ENCODE measurements around the gene TBL1X.

TBL1X gene

GRCh38 chrX:9612146-9612505 lies 147.3 kb downstream of the TBL1X start:
- Histone ChIP-seq H3K4me1 (ENCODE audit: control insufficient read depth, insufficient read depth, low read length) (peaks cover 15% of the 10 kb centered on the region), H3K36me3 (ENCODE audit: insufficient read depth, low read length) (no peaks in the 10 kb centered on the region), H3K4me2 (ENCODE audit: low read length) (no peak overlapping the region), H3K9ac (ENCODE audit: low read depth, low read length) (no peak overlapping the region), H3K4me3 (ENCODE audit: low read length) (no peak overlapping the region), H3K27me3 (ENCODE audit: control insufficient read depth, insufficient read depth, low read length) (no peaks in the 10 kb centered on the region), H3K9me3 (replicated peaks; ENCODE audit: low read length) (no peaks in the 10 kb centered on the region)

- H3K27me3 ChIP-seq (ENCODE audit: control insufficient read depth, insufficient read depth, low read length), result no peaks in the 10 kb centered on the region
- H3K9ac ChIP-seq (ENCODE audit: low read depth, low read length), result no peak overlapping the region
- H3K4me2 ChIP-seq (ENCODE audit: low read length), result no peak overlapping the region
- peaks cover 15% of the 10 kb centered on the region for H3K4me1 ChIP-seq (ENCODE audit: control insufficient read depth, insufficient read depth, low read length)
- no peak overlapping the region for H3K4me3 ChIP-seq (ENCODE audit: low read length)
- H3K9me3 ChIP-seq (replicated peaks; ENCODE audit: low read length), result no peaks in the 10 kb centered on the region
- no peaks in the 10 kb centered on the region for H3K36me3 ChIP-seq (ENCODE audit: insufficient read depth, low read length)
Measured at GRCh38 chrX:9614016-9614415, 149.2 kb downstream of the TBL1X start.

GRCh38 chrX:9619133-9619532 lies 154.3 kb downstream of the TBL1X start:
- Histone ChIP-seq H3K9ac (ENCODE audit: low read depth, low read length) (no peak overlapping the region), H3K27me3 (ENCODE audit: control insufficient read depth, insufficient read depth, low read length) (no peaks in the 10 kb centered on the region), H3K4me1 (ENCODE audit: control insufficient read depth, insufficient read depth, low read length) (no peaks in the 10 kb centered on the region), H3K36me3 (ENCODE audit: insufficient read depth, low read length) (no peaks in the 10 kb centered on the region), H3K9me3 (replicated peaks; ENCODE audit: low read length) (no peaks in the 10 kb centered on the region), H3K4me3 (ENCODE audit: low read length) (no peak overlapping the region), H3K4me2 (ENCODE audit: low read length) (no peak overlapping the region)

- Histone ChIP-seq H3K9ac (ENCODE audit: low read depth, low read length) (no peak overlapping the region), H3K4me3 (ENCODE audit: low read length) (no peak overlapping the region), H3K9me3 (replicated peaks; ENCODE audit: low read length) (no peaks in the 10 kb centered on the region), H3K4me1 (ENCODE audit: control insufficient read depth, insufficient read depth, low read length) (no peaks in the 10 kb centered on the region), H3K36me3 (ENCODE audit: insufficient read depth, low read length) (no peaks in the 10 kb centered on the region), H3K27me3 (ENCODE audit: control insufficient read depth, insufficient read depth, low read length) (no peaks in the 10 kb centered on the region), H3K4me2 (ENCODE audit: low read length) (no peak overlapping the region)
Measured at GRCh38 chrX:9619581-9619980, 154.7 kb downstream of the TBL1X start.

GRCh38 chrX:9622128-9622527 lies 157.3 kb downstream of the TBL1X start:
- Histone ChIP-seq H3K4me2 (ENCODE audit: low read length) (no peak overlapping the region), H3K9ac (ENCODE audit: low read depth, low read length) (no peak overlapping the region), H3K36me3 (ENCODE audit: insufficient read depth, low read length) (no peaks in the 10 kb centered on the region), H3K4me3 (ENCODE audit: low read length) (no peak overlapping the region), H3K4me1 (ENCODE audit: control insufficient read depth, insufficient read depth, low read length) (no peaks in the 10 kb centered on the region), H3K27me3 (ENCODE audit: control insufficient read depth, insufficient read depth, low read length) (no peaks in the 10 kb centered on the region), H3K9me3 (replicated peaks; ENCODE audit: low read length) (no peaks in the 10 kb centered on the region)

- Histone ChIP-seq H3K4me2 (ENCODE audit: low read length) (no peak overlapping the region), H3K4me3 (ENCODE audit: low read length) (no peak overlapping the region), H3K9me3 (replicated peaks; ENCODE audit: low read length) (no peaks in the 10 kb centered on the region), H3K36me3 (ENCODE audit: insufficient read depth, low read length) (no peaks in the 10 kb centered on the region), H3K27me3 (ENCODE audit: control insufficient read depth, insufficient read depth, low read length) (no peaks in the 10 kb centered on the region), H3K9ac (ENCODE audit: low read depth, low read length) (no peak overlapping the region), H3K4me1 (ENCODE audit: control insufficient read depth, insufficient read depth, low read length) (peaks cover 6% of the 10 kb centered on the region)
Measured at GRCh38 chrX:9626379-9626778, 161.5 kb downstream of the TBL1X start.

GRCh38 chrX:9627922-9628321 lies 163.1 kb downstream of the TBL1X start:
- no peak overlapping the region for H3K4me2 ChIP-seq (ENCODE audit: low read length)
- no peaks in the 10 kb centered on the region for H3K9me3 ChIP-seq (replicated peaks; ENCODE audit: low read length)
- H3K27me3 ChIP-seq (ENCODE audit: control insufficient read depth, insufficient read depth, low read length), result no peaks in the 10 kb centered on the region
- H3K4me1 ChIP-seq (ENCODE audit: control insufficient read depth, insufficient read depth, low read length), result peaks cover 6% of the 10 kb centered on the region
- H3K9ac ChIP-seq (ENCODE audit: low read depth, low read length), result no peak overlapping the region
- no peaks in the 10 kb centered on the region for H3K36me3 ChIP-seq (ENCODE audit: insufficient read depth, low read length)
- no peak overlapping the region for H3K4me3 ChIP-seq (ENCODE audit: low read length)

- Histone ChIP-seq H3K9ac (ENCODE audit: low read depth, low read length) (no peak overlapping the region), H3K9me3 (replicated peaks; ENCODE audit: low read length) (no peaks in the 10 kb centered on the region), H3K27me3 (ENCODE audit: control insufficient read depth, insufficient read depth, low read length) (no peaks in the 10 kb centered on the region), H3K4me3 (ENCODE audit: low read length) (no peak overlapping the region), H3K4me1 (ENCODE audit: control insufficient read depth, insufficient read depth, low read length) (peaks cover 6% of the 10 kb centered on the region), H3K4me2 (ENCODE audit: low read length) (no peak overlapping the region), H3K36me3 (ENCODE audit: insufficient read depth, low read length) (no peaks in the 10 kb centered on the region)
Measured at GRCh38 chrX:9628779-9629493, 164.1 kb downstream of the TBL1X start.

- Histone ChIP-seq H3K36me3 (ENCODE audit: insufficient read depth, low read length) (no peaks in the 10 kb centered on the region), H3K4me1 (ENCODE audit: control insufficient read depth, insufficient read depth, low read length) (no peaks in the 10 kb centered on the region), H3K9ac (ENCODE audit: low read depth, low read length) (no peak overlapping the region), H3K27me3 (ENCODE audit: control insufficient read depth, insufficient read depth, low read length) (no peaks in the 10 kb centered on the region), H3K4me3 (ENCODE audit: low read length) (no peak overlapping the region), H3K9me3 (replicated peaks; ENCODE audit: low read length) (no peaks in the 10 kb centered on the region), H3K4me2 (ENCODE audit: low read length) (no peak overlapping the region)
Measured at GRCh38 chrX:9634551-9634950, 169.7 kb downstream of the TBL1X start.

- no peaks in the 10 kb centered on the region for H3K36me3 ChIP-seq (ENCODE audit: insufficient read depth, low read length)
- no peaks in the 10 kb centered on the region for H3K27me3 ChIP-seq (ENCODE audit: control insufficient read depth, insufficient read depth, low read length)
- H3K4me3 ChIP-seq (ENCODE audit: low read length), result no peak overlapping the region
- no peak overlapping the region for H3K9ac ChIP-seq (ENCODE audit: low read depth, low read length)
- H3K4me2 ChIP-seq (ENCODE audit: low read length), result no peak overlapping the region
- H3K9me3 ChIP-seq (replicated peaks; ENCODE audit: low read length), result no peaks in the 10 kb centered on the region
- no peaks in the 10 kb centered on the region for H3K4me1 ChIP-seq (ENCODE audit: control insufficient read depth, insufficient read depth, low read length)
Measured at GRCh38 chrX:9635368-9635767, 170.5 kb downstream of the TBL1X start.

- no peak overlapping the region for H3K9ac ChIP-seq (ENCODE audit: low read depth, low read length)
- no peaks in the 10 kb centered on the region for H3K36me3 ChIP-seq (ENCODE audit: insufficient read depth, low read length)
- no peaks in the 10 kb centered on the region for H3K27me3 ChIP-seq (ENCODE audit: control insufficient read depth, insufficient read depth, low read length)
- H3K4me2 ChIP-seq (ENCODE audit: low read length), result no peak overlapping the region
- H3K4me3 ChIP-seq (ENCODE audit: low read length), result no peak overlapping the region
- H3K9me3 ChIP-seq (replicated peaks; ENCODE audit: low read length), result no peaks in the 10 kb centered on the region
- H3K4me1 ChIP-seq (ENCODE audit: control insufficient read depth, insufficient read depth, low read length), result no peaks in the 10 kb centered on the region
Measured at GRCh38 chrX:9635803-9636202, 170.9 kb downstream of the TBL1X start.

- H3K36me3 ChIP-seq (ENCODE audit: insufficient read depth, low read length), result no peaks in the 10 kb centered on the region
- H3K9me3 ChIP-seq (replicated peaks; ENCODE audit: low read length), result no peaks in the 10 kb centered on the region
- no peak overlapping the region for H3K9ac ChIP-seq (ENCODE audit: low read depth, low read length)
- no peaks in the 10 kb centered on the region for H3K27me3 ChIP-seq (ENCODE audit: control insufficient read depth, insufficient read depth, low read length)
- H3K4me3 ChIP-seq (ENCODE audit: low read length), result no peak overlapping the region
- no peaks in the 10 kb centered on the region for H3K4me1 ChIP-seq (ENCODE audit: control insufficient read depth, insufficient read depth, low read length)
- no peak overlapping the region for H3K4me2 ChIP-seq (ENCODE audit: low read length)
Measured at GRCh38 chrX:9638871-9639270, 174.0 kb downstream of the TBL1X start.

All from skeletal muscle satellite cell (primary cell).